ENCODE data around the gene ZNF292. TPM values are rescaled to one million over a fixed set of nuclear protein-coding genes. Genes with fewer than 3 reads are reported as not detected.

The ZNF292 gene
- polyA plus RNA-seq, 1 of the 3 experiments (the other 2 are of a cell fraction), result 3.2 TPM

GRCh38 chr6:87225511-87225910 is 70.1 kb downstream of the ZNF292 start:
- no peak overlapping the region; a peak in 1 of 4 replicates for H3K27ac ChIP-seq (ENCODE audit: low read depth in 2 of 2, low read length in 1 of 2)
- H3K4me1 ChIP-seq (ENCODE audit: control insufficient read depth in 1 of 2, insufficient read depth in 2 of 2, low read depth in 1 of 2, low read length in 1 of 2), result no peaks in the 10 kb centered on the region
- 59% methylated on average over 2 of the region's 2 CpGs for WGBS (ENCODE audit: low lambda C conversion rate)
- H2AFZ ChIP-seq (ENCODE audit: low read depth), result no peak overlapping the region
- H3K79me2 ChIP-seq (ENCODE audit: insufficient read depth), result peaks cover 40% of the 10 kb centered on the region
- no peaks in the 10 kb centered on the region for H4K20me1 ChIP-seq (ENCODE audit: insufficient read depth)
- no peak overlapping the region for H3K4me3 ChIP-seq (ENCODE audit: low read depth in 2 of 2, low read length in 1 of 2)
- ChIA-PET POLR2A (no interaction called here), CTCF (no interaction called here)
- no peak overlapping the region for H3K9ac ChIP-seq
- TF ChIP-seq, protein P1, sequence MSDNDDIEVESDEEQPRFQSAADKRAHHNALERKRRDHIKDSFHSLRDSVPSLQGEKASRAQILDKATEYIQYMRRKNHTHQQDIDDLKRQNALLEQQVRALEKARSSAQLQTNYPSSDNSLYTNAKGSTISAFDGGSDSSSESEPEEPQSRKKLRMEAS (IDR thresholded peaks at IDR 0.05; ENCODE audit: low read depth), result no peak
- no peak for TF ChIP-seq RXRA (IDR thresholded peaks at IDR 0.05; ENCODE audit: borderline replicate concordance, low read depth)
- no peak for TF ChIP-seq GATA2 (CRISPR knock-in tag; IDR thresholded peaks at IDR 0.05)
- TF ChIP-seq SMC3 (IDR thresholded peaks at IDR 0.05; ENCODE audit: low read depth, low read length), result no peak
- TF ChIP-seq, protein P2, sequence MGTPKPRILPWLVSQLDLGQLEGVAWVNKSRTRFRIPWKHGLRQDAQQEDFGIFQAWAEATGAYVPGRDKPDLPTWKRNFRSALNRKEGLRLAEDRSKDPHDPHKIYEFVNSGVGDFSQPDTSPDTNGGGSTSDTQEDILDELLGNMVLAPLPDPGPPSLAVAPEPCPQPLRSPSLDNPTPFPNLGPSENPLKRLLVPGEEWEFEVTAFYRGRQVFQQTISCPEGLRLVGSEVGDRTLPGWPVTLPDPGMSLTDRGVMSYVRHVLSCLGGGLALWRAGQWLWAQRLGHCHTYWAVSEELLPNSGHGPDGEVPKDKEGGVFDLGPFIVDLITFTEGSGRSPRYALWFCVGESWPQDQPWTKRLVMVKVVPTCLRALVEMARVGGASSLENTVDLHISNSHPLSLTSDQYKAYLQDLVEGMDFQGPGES (IDR thresholded peaks at IDR 0.05; ENCODE audit: low read depth, low read length), result no peak
- no peaks in the 10 kb centered on the region for H3K9me3 ChIP-seq
- H3F3A ChIP-seq (replicated peaks; ENCODE audit: insufficient read depth), result peaks cover 8% of the 10 kb centered on the region
- H3K36me3 ChIP-seq (replicated peaks in 1 of 2; ENCODE audit: control insufficient read depth in 1 of 2, insufficient read depth in 2 of 2, low read length in 1 of 2), result peaks cover 69 to 78% of the 10 kb centered on the region in 2 experiments
- no peak overlapping the region for H3K4me2 ChIP-seq
- DNase-seq, result no peak
- no peaks in the 10 kb centered on the region for H3K9me2 ChIP-seq
- no peaks in the 10 kb centered on the region for H3K27me3 ChIP-seq (ENCODE audit: insufficient read depth)

- no peak overlapping the region for H3K4me3 ChIP-seq (ENCODE audit: low read depth in 2 of 2, low read length in 1 of 2)
- no peaks in the 10 kb centered on the region for H3K4me1 ChIP-seq (ENCODE audit: control insufficient read depth in 1 of 2, insufficient read depth in 2 of 2, low read depth in 1 of 2, low read length in 1 of 2)
- POLR2A ChIA-PET, result no interaction called here
- H2AFZ ChIP-seq (ENCODE audit: low read depth), result no peak overlapping the region
- CTCF ChIA-PET, result interaction anchor here (1.0 to 1.2 kb wide), 2 partner anchors 11 to 147 kb away, joined by 3 read pairs; no protein-coding TSS in a partner anchor
- no peaks in the 10 kb centered on the region for H3K27me3 ChIP-seq (ENCODE audit: insufficient read depth)
- peaks cover 66 to 74% of the 10 kb centered on the region in 2 experiments for H3K36me3 ChIP-seq (replicated peaks in 1 of 2; ENCODE audit: control insufficient read depth in 1 of 2, insufficient read depth in 2 of 2, low read length in 1 of 2)
- H3K9ac ChIP-seq, result no peak overlapping the region
- no peaks in the 10 kb centered on the region for H3K9me2 ChIP-seq
- no peak for DNase-seq
- no peaks in the 10 kb centered on the region for H4K20me1 ChIP-seq (ENCODE audit: insufficient read depth)
- no peak overlapping the region; a peak in 1 of 4 replicates for H3K27ac ChIP-seq (ENCODE audit: low read depth in 2 of 2, low read length in 1 of 2)
- H3F3A ChIP-seq (replicated peaks; ENCODE audit: insufficient read depth), result peaks cover 10% of the 10 kb centered on the region
- no peaks in the 10 kb centered on the region for H3K9me3 ChIP-seq
- H3K79me2 ChIP-seq (ENCODE audit: insufficient read depth), result peaks cover 42% of the 10 kb centered on the region
- H3K4me2 ChIP-seq, result no peak overlapping the region
- TF ChIP-seq NFIC (IDR thresholded peaks at IDR 0.05; ENCODE audit: borderline replicate concordance), result no peak
- TF ChIP-seq, protein P1 (IDR thresholded peaks at IDR 0.05; ENCODE audit: low read depth), result no peak
- TF ChIP-seq RFX5 (IDR thresholded peaks at IDR 0.05; ENCODE audit: low read length), result no peak
- TF ChIP-seq TCF12 (IDR thresholded peaks at IDR 0.05), result no peak
- no peak for TF ChIP-seq RXRA (IDR thresholded peaks at IDR 0.05; ENCODE audit: borderline replicate concordance, low read depth)
- no peak for TF ChIP-seq MXI1 (IDR thresholded peaks at IDR 0.05; ENCODE audit: low read depth, low read length)
- TF ChIP-seq YY1 (IDR thresholded peaks at IDR 0.05; ENCODE audit: low read depth), result no peak
- TF ChIP-seq EP300 (IDR thresholded peaks at IDR 0.05; ENCODE audit: borderline replicate concordance in 1 of 2, low read depth in 1 of 2, low read length in 1 of 2), result no peak
- no peak for TF ChIP-seq ELF1 (IDR thresholded peaks at IDR 0.05)
- no peak for TF ChIP-seq TAF1 (IDR thresholded peaks at IDR 0.05; ENCODE audit: borderline replicate concordance, low read depth, low read length)
Observed at GRCh38 chr6:87225937-87226336, 70.6 kb downstream of the ZNF292 start.

All from SK-N-SH (cell line).